ENCODE data around the gene VAV2. TPM values are rescaled to one million over a fixed set of nuclear protein-coding genes. Genes with fewer than 3 reads are reported as not detected.
A peak's percentile ranks its signal among the peaks of the same experiment; 100 is the strongest.

VAV2 gene
- total and polyA plus RNA-seq, 2 of the 4 experiments (the other 2 are of a cell fraction), result 10.8 to 13.4 TPM

GRCh38 chr9:133713150-133713959 is 278.8 kb downstream of the VAV2 start:
- ChIA-PET POLR2A (ENCODE audit: unreplicated experiment) (no interaction called here), CTCF (no interaction called here)
- Histone ChIP-seq H3K79me1 (ENCODE audit: low read depth in 1 of 2, low read length in 2 of 2) (peaks cover 0 to 7% of the 10 kb centered on the region in 2 experiments; a peak in 2 of 4 replicates), H3K4me2 (ENCODE audit: low read depth, low read length) (no peak overlapping the region), H3K23ac (ENCODE audit: low read depth, low read length) (0 out of 2 replicates have a peak overlapping the region, but pooled peaks have one; percentile 25), H2BK120ac (ENCODE audit: low read depth, low read length) (peak overlapping the region; percentile 95), H2AK5ac (ENCODE audit: low read depth, low read length) (peak overlapping the region; percentile 43), H3K56ac (ENCODE audit: extremely low read depth, insufficient read depth, low read length) (no peak overlapping the region), H2AFZ (replicated peaks; ENCODE audit: low read length, poor library complexity) (peak overlapping the region; percentile 26), H3K9me3 (ENCODE audit: control insufficient read depth, insufficient read depth, low read length) (no peaks in the 10 kb centered on the region), H3K18ac (ENCODE audit: low read depth, low read length) (no peak overlapping the region), H4K8ac (ENCODE audit: low read depth in 2 of 2, low read length in 2 of 2) (no peak overlapping the region; a peak in 1 of 4 replicates), H4K5ac (ENCODE audit: low read depth, low read length) (no peak overlapping the region), H2BK15ac (ENCODE audit: low read depth, low read length) (no peak overlapping the region), H3K4ac (ENCODE audit: low read depth, low read length) (peak overlapping the region; percentile 38; the same call in 1 of the 2 replicates), H2AK9ac (replicated peaks; ENCODE audit: low read depth, low read length, poor library complexity) (peak overlapping the region; percentile 61), H2BK20ac (ENCODE audit: low read depth, low read length) (peak overlapping the region; percentile 78; the same call in 1 of the 2 replicates), H4K91ac (ENCODE audit: insufficient read depth, low read depth, low read length) (peak overlapping the region; percentile 62), H4K20me1 (ENCODE audit: insufficient read depth, low read length) (no peaks in the 10 kb centered on the region), H3K36me3 (ENCODE audit: control insufficient read depth, insufficient read depth, low read length) (no peaks in the 10 kb centered on the region), H3K27me3 (ENCODE audit: control insufficient read depth, insufficient read depth, low read length) (no peaks in the 10 kb centered on the region), H3K9ac (ENCODE audit: low read depth, low read length) (no peak overlapping the region), H3K9me1 (ENCODE audit: insufficient read depth, low read length) (peaks cover 8% of the 10 kb centered on the region), H2BK5ac (ENCODE audit: low read depth, low read length, poor library complexity, severe bottlenecking) (no peak overlapping the region), H3K14ac (replicated peaks; ENCODE audit: low read depth, low read length) (no peak overlapping the region), H3K27ac (ENCODE audit: insufficient read depth, low read length) (no peak overlapping the region), H3K4me1 (ENCODE audit: control insufficient read depth, insufficient read depth, low read length) (peaks cover 30% of the 10 kb centered on the region), H3K4me3 (ENCODE audit: insufficient read depth, low read depth, low read length) (no peak overlapping the region)
- in situ Hi-C loops (cut with MboI; ENCODE audit: low sequenced_read_pairs), result no loop called here
- no peak for TF ChIP-seq CTCF (conservative IDR thresholded peaks at IDR 0.05; ENCODE audit: low read depth, low read length)
- no peak for TF ChIP-seq NFE2L2 (IDR thresholded peaks at IDR 0.05; ENCODE audit: low read depth, low read length)
- no peak for TF ChIP-seq FOS (IDR thresholded peaks at IDR 0.05; ENCODE audit: low read depth, low read length)
- TF ChIP-seq RCOR1 (IDR thresholded peaks at IDR 0.05; ENCODE audit: insufficient replicate concordance, low read length), result no peak
- TF ChIP-seq MXI1 (IDR thresholded peaks at IDR 0.05; ENCODE audit: borderline replicate concordance, low read depth, low read length), result no peak
- TF ChIP-seq RFX5 (IDR thresholded peaks at IDR 0.05; ENCODE audit: low read depth, low read length), result no peak
- TF ChIP-seq USF2 (IDR thresholded peaks at IDR 0.05; ENCODE audit: low read depth, low read length), result no peak
- TF ChIP-seq CEBPB (IDR thresholded peaks at IDR 0.05; ENCODE audit: low read depth, low read length), result no peak
- intact Hi-C loops (cut with micrococcal nuclease), result no loop called here
- 90% methylated on average over 16 of the region's 25 CpGs; no CpG with 5 or more reads in 1 of the 2 experiments for WGBS, 2 experiments (ENCODE audit: extremely low coverage in 2 of 2, insufficient read length in 1 of 2)
- dilution Hi-C loops (cut with HindIII; ENCODE audit: low sequenced_read_pairs, unreplicated experiment), result no loop called here
- BruUV-seq (replicated peaks), result no TSS peak
- no peak for DNase-seq
- no peak for ATAC-seq (ENCODE audit: low read depth)
